ENCODE measurements around the gene CRTC1.

The CRTC1 gene

GRCh38 chr19:18770663-18771327 is 87.3 kb downstream of the CRTC1 start:
- TF ChIP-seq CTCF (IDR thresholded peaks at IDR 0.05; ENCODE audit: control insufficient read depth, insufficient read depth, low read depth, low read length, missing control alignments), result no peak
- no peak for DNase-seq (ENCODE audit: low read depth)
- H3K4me3 ChIP-seq (ENCODE audit: control insufficient read depth, low read depth, low read length), result no peak overlapping the region

- H3K4me3 ChIP-seq (ENCODE audit: control insufficient read depth, low read depth, low read length), result no peak overlapping the region
- no peak for DNase-seq (ENCODE audit: low read depth)
- TF ChIP-seq CTCF (IDR thresholded peaks at IDR 0.05; ENCODE audit: control insufficient read depth, insufficient read depth, low read depth, low read length, missing control alignments), result peak; percentile 13
Observed at GRCh38 chr19:18771328-18772242, 88.1 kb downstream of the CRTC1 start.

GRCh38 chr19:18772620-18773587 is 89.4 kb downstream of the CRTC1 start:
- no peak for DNase-seq (ENCODE audit: low read depth)
- TF ChIP-seq CTCF (IDR thresholded peaks at IDR 0.05; ENCODE audit: control insufficient read depth, insufficient read depth, low read depth, low read length, missing control alignments), result no peak
- H3K4me3 ChIP-seq (ENCODE audit: control insufficient read depth, low read depth, low read length), result no peak overlapping the region

GRCh38 chr19:18773682-18774081 is 90.2 kb downstream of the CRTC1 start:
- H3K4me3 ChIP-seq (ENCODE audit: control insufficient read depth, low read depth, low read length), result no peak overlapping the region
- DNase-seq (ENCODE audit: low read depth), result no peak
- no peak for TF ChIP-seq CTCF (IDR thresholded peaks at IDR 0.05; ENCODE audit: control insufficient read depth, insufficient read depth, low read depth, low read length, missing control alignments)

GRCh38 chr19:18774107-18774506 is 90.6 kb downstream of the CRTC1 start:
- no peak for DNase-seq (ENCODE audit: low read depth)
- no peak overlapping the region for H3K4me3 ChIP-seq (ENCODE audit: control insufficient read depth, low read depth, low read length)
- TF ChIP-seq CTCF (IDR thresholded peaks at IDR 0.05; ENCODE audit: control insufficient read depth, insufficient read depth, low read depth, low read length, missing control alignments), result no peak
